GM12801 (cell line): ENCODE measurements around the gene PKP2.

ENCODE experiments used
- TF ChIP-seq, protein P1 (sequence below): IDR thresholded peaks from one replicate; pipeline ENCODE4 v1.5.1; 2011; ENCODE audit warnings: control low read depth; ENCODE audit not compliant: insufficient read length; ENCODE audit errors: extremely low read depth

Gene PKP2

DNA sequence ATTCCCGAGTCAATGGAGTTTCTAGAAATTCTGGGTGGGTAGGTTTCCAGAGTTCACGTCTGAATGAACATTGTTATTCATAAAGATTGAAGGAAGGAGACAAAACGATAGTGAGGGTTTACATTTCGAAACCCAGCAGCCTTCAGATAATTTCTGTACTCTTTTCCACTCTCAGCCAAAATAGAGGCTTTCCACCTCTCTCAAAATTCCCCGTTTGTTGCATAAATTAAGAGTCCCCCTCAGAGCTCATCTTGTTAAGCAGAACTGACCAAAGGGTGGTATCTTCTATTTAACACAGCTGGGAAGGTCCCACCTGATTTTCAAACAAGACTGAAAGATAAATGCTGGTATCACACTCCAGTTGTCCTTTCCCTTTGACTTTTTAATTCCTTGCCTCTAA, 119.4 kb downstream of the PKP2 start:
- TF ChIP-seq, protein P1, sequence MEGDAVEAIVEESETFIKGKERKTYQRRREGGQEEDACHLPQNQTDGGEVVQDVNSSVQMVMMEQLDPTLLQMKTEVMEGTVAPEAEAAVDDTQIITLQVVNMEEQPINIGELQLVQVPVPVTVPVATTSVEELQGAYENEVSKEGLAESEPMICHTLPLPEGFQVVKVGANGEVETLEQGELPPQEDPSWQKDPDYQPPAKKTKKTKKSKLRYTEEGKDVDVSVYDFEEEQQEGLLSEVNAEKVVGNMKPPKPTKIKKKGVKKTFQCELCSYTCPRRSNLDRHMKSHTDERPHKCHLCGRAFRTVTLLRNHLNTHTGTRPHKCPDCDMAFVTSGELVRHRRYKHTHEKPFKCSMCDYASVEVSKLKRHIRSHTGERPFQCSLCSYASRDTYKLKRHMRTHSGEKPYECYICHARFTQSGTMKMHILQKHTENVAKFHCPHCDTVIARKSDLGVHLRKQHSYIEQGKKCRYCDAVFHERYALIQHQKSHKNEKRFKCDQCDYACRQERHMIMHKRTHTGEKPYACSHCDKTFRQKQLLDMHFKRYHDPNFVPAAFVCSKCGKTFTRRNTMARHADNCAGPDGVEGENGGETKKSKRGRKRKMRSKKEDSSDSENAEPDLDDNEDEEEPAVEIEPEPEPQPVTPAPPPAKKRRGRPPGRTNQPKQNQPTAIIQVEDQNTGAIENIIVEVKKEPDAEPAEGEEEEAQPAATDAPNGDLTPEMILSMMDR, result no peak

DNA sequence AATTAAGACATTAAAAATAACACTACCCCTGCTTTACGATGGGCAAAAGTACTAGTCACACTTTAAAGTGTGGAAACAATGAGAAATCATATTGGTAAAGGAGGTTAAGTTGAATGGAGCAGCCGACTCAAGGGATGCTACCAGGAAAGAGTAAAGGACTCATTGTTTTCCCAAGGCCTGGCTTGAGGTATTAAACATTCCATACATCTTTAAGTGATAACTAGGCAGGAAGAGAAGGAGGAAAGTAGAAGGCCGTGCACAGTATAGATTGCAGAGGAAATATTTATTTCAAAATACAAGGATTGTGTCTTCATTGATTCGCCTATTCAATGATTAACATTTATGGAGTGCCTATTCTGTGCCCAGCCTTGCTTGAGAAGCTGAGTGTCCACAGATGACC, 120.3 kb downstream of the PKP2 start:
- TF ChIP-seq, protein P1, result no peak

DNA sequence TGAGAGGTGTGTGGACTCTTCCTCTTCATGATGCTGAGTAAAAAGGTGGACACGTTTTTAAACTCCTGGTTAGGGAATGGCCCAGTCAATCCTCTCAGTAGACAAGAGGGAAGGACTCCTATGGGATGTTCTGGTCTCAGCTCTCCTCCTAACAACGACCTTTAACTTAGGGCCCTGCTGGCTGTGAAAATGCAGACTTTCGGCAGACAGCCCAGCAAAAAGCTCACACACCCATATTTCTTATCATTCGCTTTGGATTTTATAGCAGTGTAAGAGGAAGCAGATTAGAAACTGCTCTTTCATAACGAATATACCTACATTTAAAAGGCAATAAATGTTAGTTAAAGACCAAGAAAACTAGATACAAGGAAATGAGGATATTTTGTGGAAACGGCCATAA, 122.9 kb downstream of the PKP2 start:
- TF ChIP-seq, protein P1, result no peak

DNA sequence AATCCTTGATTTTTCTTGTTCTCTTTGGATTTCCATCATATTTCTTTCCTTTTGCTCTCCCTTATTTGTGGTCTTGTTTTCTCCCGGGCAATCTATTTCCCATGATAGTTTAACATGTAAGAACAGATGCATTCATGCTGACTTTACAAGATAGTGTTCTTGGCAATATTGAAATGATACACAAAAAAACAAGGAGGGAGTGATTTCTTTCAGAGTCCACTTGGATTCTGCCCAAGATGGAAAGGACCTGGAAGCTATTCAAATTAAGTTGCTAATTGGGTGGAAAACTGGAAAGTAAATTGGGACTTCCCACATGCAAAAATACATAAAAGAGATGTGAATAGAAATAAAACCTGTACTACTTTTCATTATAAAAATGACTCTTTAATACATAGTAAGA, 126.4 kb downstream of the PKP2 start:
- TF ChIP-seq, protein P1, result no peak

DNA sequence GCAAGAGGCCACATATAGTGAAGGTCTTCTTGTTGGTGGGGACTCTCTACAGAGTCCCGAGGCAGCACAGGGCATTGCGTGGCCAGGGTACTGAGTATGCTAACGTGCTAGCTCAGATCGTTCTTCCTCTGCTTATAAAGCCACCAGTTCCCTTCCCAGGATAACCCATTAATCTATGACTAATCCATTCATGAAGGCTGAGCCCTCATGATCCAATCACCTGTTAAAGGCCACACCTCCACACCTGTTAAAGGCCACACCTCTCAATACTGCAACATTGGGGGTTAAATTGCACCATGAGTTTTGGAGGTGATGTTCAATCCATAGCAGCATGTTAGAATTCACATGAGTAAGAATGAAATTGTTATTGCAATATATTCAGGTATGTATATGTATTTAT, 128.1 kb downstream of the PKP2 start:
- TF ChIP-seq, protein P1, result no peak

DNA sequence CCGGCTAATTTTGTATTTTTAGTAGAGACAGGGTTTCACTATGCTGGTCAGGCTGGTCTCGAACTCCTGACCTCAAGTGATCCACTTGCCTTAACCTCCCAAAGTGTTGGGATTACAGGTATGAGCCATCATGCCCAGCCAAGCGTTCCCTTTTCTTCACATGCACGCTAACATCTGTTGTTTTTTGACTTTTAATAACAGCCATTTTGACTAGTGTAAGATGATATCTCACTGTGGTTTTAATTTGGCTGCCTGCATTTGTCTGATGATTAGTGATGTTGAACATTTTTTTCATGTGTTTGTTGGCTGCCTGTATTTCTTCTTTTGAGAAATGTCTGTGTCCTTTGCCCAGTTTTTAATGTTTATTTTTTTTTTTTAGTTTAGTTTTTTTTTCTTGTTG, 130.7 kb downstream of the PKP2 start:
- TF ChIP-seq, protein P1, result no peak

DNA sequence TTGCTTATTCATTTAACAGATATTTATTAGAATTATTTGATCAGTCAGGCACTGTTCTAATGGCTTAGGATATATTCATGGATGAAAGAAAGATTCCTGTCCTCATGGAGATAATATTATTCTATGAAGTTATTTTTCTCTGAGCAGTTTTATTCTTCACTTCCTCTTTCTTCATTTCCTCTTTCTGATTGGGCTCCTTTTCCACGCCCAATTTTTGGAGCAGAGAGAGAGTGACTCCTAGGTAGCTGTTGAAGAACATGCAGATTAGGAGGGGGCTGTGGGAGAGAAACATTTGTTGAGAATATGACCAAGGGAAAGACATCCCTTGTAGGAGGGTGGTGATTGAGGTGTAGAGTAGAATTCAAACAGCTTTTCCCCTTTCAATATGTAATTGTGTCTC, 134.9 kb downstream of the PKP2 start:
- TF ChIP-seq, protein P1, result no peak

DNA sequence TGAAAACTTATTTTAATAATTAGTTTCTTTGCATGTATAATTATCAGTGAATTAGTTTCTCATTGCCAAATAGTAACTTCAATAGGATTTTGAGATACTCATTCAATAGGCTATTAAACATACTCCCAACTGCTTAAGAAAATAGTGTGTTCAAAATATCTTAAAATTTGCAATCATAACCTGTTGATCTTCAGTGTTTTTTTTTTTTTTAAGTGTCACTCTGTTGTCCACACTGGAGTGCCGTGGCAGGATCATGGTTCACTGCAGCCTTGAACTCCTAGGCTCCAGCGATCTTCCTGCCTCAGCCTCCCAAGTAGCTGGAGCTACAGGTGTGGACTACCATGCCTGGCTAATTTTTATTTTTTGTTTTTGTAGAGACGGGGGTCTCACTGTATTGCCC, 139.4 kb downstream of the PKP2 start:
- TF ChIP-seq, protein P1, result no peak
